GM15510 (cell line): ENCODE results near the gene OPCML.

ENCODE experiments used
- POLR2A ChIP-seq: IDR thresholded peaks from 3 replicates; pipeline ENCODE4 v1.6.1; 2011; ENCODE audit warnings: borderline replicate concordance; ENCODE audit not compliant: insufficient read length; ENCODE audit errors: extremely low read depth

OPCML gene

GRCh38 chr11:133516845-133517244 lies 15.5 kb downstream of the OPCML start:
- no peak for TF ChIP-seq POLR2A

GRCh38 chr11:133515107-133515506 lies 17.2 kb downstream of the OPCML start:
- TF ChIP-seq POLR2A = no peak

- no peak for TF ChIP-seq POLR2A
Measured at GRCh38 chr11:133509924-133510697, 22.2 kb downstream of the OPCML start.

GRCh38 chr11:133508468-133508867 lies 23.8 kb downstream of the OPCML start:
- no peak for TF ChIP-seq POLR2A

- TF ChIP-seq POLR2A = no peak
Measured at GRCh38 chr11:133507185-133507584, 25.1 kb downstream of the OPCML start.

- TF ChIP-seq POLR2A = no peak
Measured at GRCh38 chr11:133506551-133507094, 25.7 kb downstream of the OPCML start.

- no peak for TF ChIP-seq POLR2A
Measured at GRCh38 chr11:133506023-133506422, 26.3 kb downstream of the OPCML start.

GRCh38 chr11:133504906-133505305 lies 27.4 kb downstream of the OPCML start:
- TF ChIP-seq POLR2A = no peak

GRCh38 chr11:133503776-133504175 lies 28.5 kb downstream of the OPCML start:
- no peak for TF ChIP-seq POLR2A

- TF ChIP-seq POLR2A = no peak
Measured at GRCh38 chr11:133503236-133503635, 29.1 kb downstream of the OPCML start.

GRCh38 chr11:133501643-133502539 lies 30.4 kb downstream of the OPCML start:
- TF ChIP-seq POLR2A = no peak

- no peak for TF ChIP-seq POLR2A
Measured at GRCh38 chr11:133500936-133501335, 31.4 kb downstream of the OPCML start.

GRCh38 chr11:133500435-133500834 lies 31.9 kb downstream of the OPCML start:
- no peak for TF ChIP-seq POLR2A

GRCh38 chr11:133498969-133499368 lies 33.3 kb downstream of the OPCML start:
- TF ChIP-seq POLR2A = no peak

GRCh38 chr11:133497477-133498140 lies 34.7 kb downstream of the OPCML start:
- no peak for TF ChIP-seq POLR2A

- no peak for TF ChIP-seq POLR2A
Measured at GRCh38 chr11:133492895-133493294, 39.4 kb downstream of the OPCML start.
